Suprapubic skin (tissue), 4 donors: Measurements from ENCODE around the gene DKKL1. TPM values are rescaled to one million over a fixed set of nuclear protein-coding genes. Genes with fewer than 3 reads are reported as not detected.
A peak's percentile ranks its signal among the peaks of the same experiment; 100 is the strongest.

Experiments
- DNase-seq, 2 donors: peaks; one replicate each; pipeline ENCODE4 v3.0.0-alpha.2; 2019; ENCODE audit warnings: low spot score in 2 of 2
- H3K27ac ChIP-seq: fragments of 200-600 bp; sonication (generic); one replicate; pipeline ENCODE4 v1.5.1; 2019
- H3K27me3 ChIP-seq: fragments of 200-600 bp; sonication (generic); one replicate; pipeline ENCODE4 v1.5.1; 2019
- H3K36me3 ChIP-seq: fragments of 200-600 bp; sonication (generic); one replicate; pipeline ENCODE4 v1.5.1; 2019
- H3K4me1 ChIP-seq: fragments of 200-600 bp; sonication (generic); one replicate; pipeline ENCODE4 v1.5.1; 2019
- H3K4me3 ChIP-seq: fragments of 200-600 bp; sonication (generic); one replicate; pipeline ENCODE4 v1.5.1; 2019; ENCODE audit warnings: mild to moderate bottlenecking
- H3K9me3 ChIP-seq: fragments of 200-600 bp; sonication (generic); one replicate; pipeline ENCODE4 v1.5.1; 2019
- CTCF ChIP-seq, 2 donors: fragments of 200-600 bp in 1 of 2; fragments of 450-650 bp in 1 of 2; sonication (generic) in 1 of 2; IDR thresholded peaks; one replicate each; pipeline ENCODE4 v1.5.1; 2016 to 2019; ENCODE audit warnings: antibody characterized with exemption in 2 of 2, mild to moderate bottlenecking in 1 of 2, moderate library complexity in 1 of 2
- EP300 ChIP-seq: sonication (generic); formaldehyde crosslinking; IDR thresholded peaks from one replicate; pipeline ENCODE4 v1.6.1; 2017; ENCODE audit warnings: antibody characterized with exemption
- POLR2A ChIP-seq, 2 donors: fragments of 450-650 bp; IDR thresholded peaks; one replicate each; pipeline ENCODE4 v1.6.1; 2017; ENCODE audit warnings: antibody characterized with exemption in 2 of 2, mild to moderate bottlenecking in 2 of 2, moderate library complexity in 2 of 2
- POLR2AphosphoS5 ChIP-seq, 3 donors: sonication (generic); formaldehyde crosslinking; IDR thresholded peaks; one replicate each; pipeline ENCODE4 v1.6.1; 2017; ENCODE audit warnings: antibody characterized with exemption in 3 of 3
- WGBS: methylation state at CpG from one replicate; pipeline ENCODE4 v1.1.5; 2018; 5-methylcytosine and 5-hydroxymethylcytosine counted together
- total RNA-seq, 4 donors: library from RNA; depleted of rRNA; stranded (reverse); fragments of >200 nt; gene quantifications; one replicate each; pipeline ENCODE4 v1.1.0, GENCODE V29; 2016

DKKL1 gene
- total RNA-seq, 4 donors from 2014 or later = not detected

- Histone ChIP-seq H3K27ac (no peak overlapping the region), H3K4me3 (peak overlapping the region; percentile 33), H3K36me3 (no peaks in the 10 kb centered on the region), H3K4me1 (peaks cover 31% of the 10 kb centered on the region), H3K9me3 (no peaks in the 10 kb centered on the region), H3K27me3 (peaks cover 100% of the 10 kb centered on the region)
- TF ChIP-seq POLR2AphosphoS5 (IDR thresholded peaks at IDR 0.05) (no peak), CTCF (IDR thresholded peaks at IDR 0.05) (peak in 1 of 2 donors; percentile 67)
- WGBS = 2% methylated on average over 43 of the region's 58 CpGs
- peak in 1 of 2 donors; percentile 77 for DNase-seq
Observed at GRCh38 chr19:49422407-49423070, 58.9 kb downstream of the DKKL1 start.

GRCh38 chr19:49423071-49423984 lies 59.7 kb downstream of the DKKL1 start, which contains the start of gene PTH2:
Gene PTH2, minus strand, starts transcription at chr19:49423441. Its CDS starts 102 bp downstream, at chr19:49423339.
- DNase-seq = peak in 1 of 2 donors; percentile 72
- H3K4me1 ChIP-seq = peaks cover 38% of the 10 kb centered on the region
- H3K27me3 ChIP-seq = peaks cover 100% of the 10 kb centered on the region
- WGBS = 10% methylated on average over 25 of the region's 42 CpGs
- TF ChIP-seq CTCF (IDR thresholded peaks at IDR 0.05) = no peak
- no peak for TF ChIP-seq EP300
- TF ChIP-seq POLR2AphosphoS5 (IDR thresholded peaks at IDR 0.05) = no peak
- no peak for TF ChIP-seq POLR2A (IDR thresholded peaks at IDR 0.05)
- H3K27ac ChIP-seq = no peak within 1 kb of the TSS
- H3K4me3 ChIP-seq = peak within 1 kb of the TSS; percentile 33
- no peaks in the 10 kb centered on the region for H3K9me3 ChIP-seq
- H3K36me3 ChIP-seq = no peaks in the 10 kb centered on the region

- DNase-seq = no peak
- no peaks in the 10 kb centered on the region for H3K36me3 ChIP-seq
- H3K4me1 ChIP-seq = peaks cover 40% of the 10 kb centered on the region
- no peak overlapping the region for H3K27ac ChIP-seq
- TF ChIP-seq EP300 (no peak), CTCF (IDR thresholded peaks at IDR 0.05) (no peak), POLR2AphosphoS5 (IDR thresholded peaks at IDR 0.05) (no peak), POLR2A (IDR thresholded peaks at IDR 0.05) (no peak)
- H3K9me3 ChIP-seq = no peaks in the 10 kb centered on the region
- peaks cover 100% of the 10 kb centered on the region for H3K27me3 ChIP-seq
- 22% methylated on average over 3 of the region's 3 CpGs for WGBS
- no peak overlapping the region for H3K4me3 ChIP-seq
Observed at GRCh38 chr19:49423985-49424303, 60.3 kb downstream of the DKKL1 start.

Other genes with a start within 250 kb of the DKKL1 start
- 10 to 100 TPM; 20.0 to 39.8 (median 32.3) TPM for gene LIN7B, start 249.5 kb upstream of the DKKL1 start, total RNA-seq
- 1 to 10 TPM in 3 of 4 donors, not detected in 1; 5.2 to 9.3 (median 5.9) TPM for gene C19orf73, start 244.7 kb upstream of the DKKL1 start, total RNA-seq
- 10 to 100 TPM; 42.7 to 50.1 (median 46.6) TPM for gene PPFIA3, start 244.3 kb upstream of the DKKL1 start, total RNA-seq
- 1 to 10 TPM in 1 of 4 donors, under 1 TPM in 2, not detected in 1; 0.47 to 1.0 (median 0.53) TPM for gene HRC, start 208.5 kb upstream of the DKKL1 start, total RNA-seq
- 10 to 100 TPM; 45.2 to 87.6 (median 62.4) TPM for gene TRPM4, start 206.1 kb upstream of the DKKL1 start, total RNA-seq
- gene SLC6A16, start 38.7 kb upstream of the DKKL1 start, total RNA-seq = 1 to 10 TPM in 1 of 4 donors, under 1 TPM in 2, not detected in 1; 0.23 to 1.4 (median 0.34) TPM
- 10 to 100 TPM in 1 of 4 donors, 1 to 10 TPM in 3; 2.9 to 25.7 (median 5.0) TPM for gene CD37, start 28.5 kb upstream of the DKKL1 start, total RNA-seq
- gene TEAD2, start 1.5 kb upstream of the DKKL1 start, total RNA-seq = 10 to 100 TPM; 10.6 to 15.4 (median 13.2) TPM
- gene KASH5, start 24.4 kb downstream of the DKKL1 start, total RNA-seq = not detected
- not detected for gene PTH2, start 59.6 kb downstream of the DKKL1 start, total RNA-seq
- gene GFY, start 61.5 kb downstream of the DKKL1 start, total RNA-seq = not detected
- gene SLC17A7, start 77.7 kb downstream of the DKKL1 start, total RNA-seq = 1 to 10 TPM in 3 of 4 donors, under 1 TPM in 1; 0.60 to 1.2 (median 1.1) TPM
- 100 to 1,000 TPM in 2 of 4 donors, 10 to 100 TPM in 2; 82.0 to 124 (median 104) TPM for gene PIH1D1, start 87.9 kb downstream of the DKKL1 start, total RNA-seq
- gene ALDH16A1, start 89.3 kb downstream of the DKKL1 start, total RNA-seq = 10 to 100 TPM; 21.7 to 47.7 (median 35.9) TPM
- 1 to 10 TPM; 1.2 to 4.9 (median 4.4) TPM for gene FLT3LG, start 110.3 kb downstream of the DKKL1 start, total RNA-seq
- 1,000 to 10,000 TPM; 2,613 to 5,154 (median 4,451) TPM for gene RPL13A, start 123.7 kb downstream of the DKKL1 start, total RNA-seq
- gene RPS11, start 132.6 kb downstream of the DKKL1 start, total RNA-seq = 1,000 to 10,000 TPM; 3,049 to 5,024 (median 4,623) TPM
- gene FCGRT, start 148.8 kb downstream of the DKKL1 start, total RNA-seq = 100 to 1,000 TPM in 3 of 4 donors, 10 to 100 TPM in 1; 96.2 to 136 (median 112) TPM
- 10 to 100 TPM in 2 of 4 donors, 1 to 10 TPM in 2; 4.9 to 18.8 (median 9.0) TPM for gene RCN3, start 164.1 kb downstream of the DKKL1 start, total RNA-seq
- 10 to 100 TPM; 42.5 to 85.6 (median 68.9) TPM for gene NOSIP, start 216.7 kb downstream of the DKKL1 start, total RNA-seq
- gene PRRG2, start 217.4 kb downstream of the DKKL1 start, total RNA-seq = 10 to 100 TPM; 13.8 to 21.2 (median 16.7) TPM
- gene PRR12, start 227.3 kb downstream of the DKKL1 start, total RNA-seq = 10 to 100 TPM; 24.6 to 50.3 (median 38.9) TPM